ENCODE data around the gene GRSF1. TPM values are rescaled to one million over a fixed set of nuclear protein-coding genes. Genes with fewer than 3 reads are reported as not detected.

Gene GRSF1, protein sequence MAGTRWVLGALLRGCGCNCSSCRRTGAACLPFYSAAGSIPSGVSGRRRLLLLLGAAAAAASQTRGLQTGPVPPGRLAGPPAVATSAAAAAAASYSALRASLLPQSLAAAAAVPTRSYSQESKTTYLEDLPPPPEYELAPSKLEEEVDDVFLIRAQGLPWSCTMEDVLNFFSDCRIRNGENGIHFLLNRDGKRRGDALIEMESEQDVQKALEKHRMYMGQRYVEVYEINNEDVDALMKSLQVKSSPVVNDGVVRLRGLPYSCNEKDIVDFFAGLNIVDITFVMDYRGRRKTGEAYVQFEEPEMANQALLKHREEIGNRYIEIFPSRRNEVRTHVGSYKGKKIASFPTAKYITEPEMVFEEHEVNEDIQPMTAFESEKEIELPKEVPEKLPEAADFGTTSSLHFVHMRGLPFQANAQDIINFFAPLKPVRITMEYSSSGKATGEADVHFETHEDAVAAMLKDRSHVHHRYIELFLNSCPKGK
- 79.5 to 87.4 TPM (median 82.3 TPM) in 5 replicates for total RNA-seq (2022; extraction: Qiagen RNA extraction; ENCODE audit: low read depth)

DNA sequence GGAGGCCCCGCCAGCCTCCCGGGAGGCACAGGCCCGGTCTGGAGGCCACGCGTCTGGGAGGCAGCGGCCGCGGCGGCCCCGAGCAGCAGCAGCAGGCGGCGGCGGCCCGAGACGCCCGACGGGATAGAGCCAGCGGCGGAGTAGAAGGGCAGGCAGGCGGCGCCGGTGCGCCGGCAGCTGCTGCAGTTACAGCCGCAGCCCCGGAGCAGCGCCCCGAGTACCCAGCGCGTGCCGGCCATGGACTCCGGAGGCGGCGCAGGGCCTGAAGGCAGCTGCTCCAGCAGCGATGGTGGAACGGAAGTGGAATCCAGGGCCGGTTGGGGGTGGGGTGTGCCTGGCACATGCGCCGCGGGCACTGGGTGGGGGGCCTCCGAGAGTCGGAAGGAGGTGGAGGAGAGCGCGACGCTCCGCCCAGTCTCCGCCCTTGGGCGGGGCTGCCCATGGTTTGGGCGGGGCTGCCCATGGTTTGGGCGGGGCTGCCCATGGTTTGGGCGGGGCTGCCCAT, at the start of gene GRSF1:
TSS of gene GRSF1 (minus strand) at position 302 of the 505 bp plus-strand sequence. CDS start at position 239, 63 bp downstream.

Other genes with a start within 250 kb of the GRSF1 start
- gene AMBN, start 247.6 kb downstream of the GRSF1 start, total RNA-seq (2022; extraction: Qiagen RNA extraction; ENCODE audit: low read depth) = not detected in 5 replicates
- 0.01 TPM in 1 of 5 replicates, not detected in the others for gene ENAM, start 211.1 kb downstream of the GRSF1 start, total RNA-seq (2022; extraction: Qiagen RNA extraction; ENCODE audit: low read depth)
- 0.07 to 0.16 TPM (median 0.10 TPM) in 3 of 5 replicates, not detected in the others for gene JCHAIN, start 173.4 kb downstream of the GRSF1 start, total RNA-seq (2022; extraction: Qiagen RNA extraction; ENCODE audit: low read depth)
- gene UTP3, start 151.4 kb downstream of the GRSF1 start, total RNA-seq (2022; extraction: Qiagen RNA extraction; ENCODE audit: low read depth) = 34.1 to 51.2 TPM (median 38.6 TPM) in 5 replicates
- gene RUFY3, start 117.9 kb downstream of the GRSF1 start, total RNA-seq (2022; extraction: Qiagen RNA extraction; ENCODE audit: low read depth) = 6.7 to 9.9 TPM (median 7.3 TPM) in 5 replicates
- gene MOB1B, start 62.5 kb upstream of the GRSF1 start, total RNA-seq (2022; extraction: Qiagen RNA extraction; ENCODE audit: low read depth) = 5.1 to 9.5 TPM (median 8.4 TPM) in 5 replicates
- 16.8 to 26.3 TPM (median 21.9 TPM) in 5 replicates for gene DCK, start 153.8 kb upstream of the GRSF1 start, total RNA-seq (2022; extraction: Qiagen RNA extraction; ENCODE audit: low read depth)